GM18907 (cell line): ENCODE results near the gene CPNE1.
A peak's percentile ranks its signal among the peaks of the same experiment; 100 is the strongest.
"Not testable (repeated sequence)": the region's sequence is repeated elsewhere in the genome, so short reads cannot be mapped to it uniquely, and the experiment has no call there.

ENCODE experiments used
- ATAC-seq: cut with Tn5 transposase; IDR thresholded peaks from one replicate; pipeline ENCODE4 v1.9.1; 2021; ENCODE audit warnings: mild to moderate bottlenecking, moderate library complexity; ENCODE audit not compliant: unreplicated experiment

CPNE1 gene

GRCh38 chr20:35698298-35699126 is 33.8 kb upstream of the CPNE1 start:
- ATAC-seq = peak; percentile 28

DNA sequence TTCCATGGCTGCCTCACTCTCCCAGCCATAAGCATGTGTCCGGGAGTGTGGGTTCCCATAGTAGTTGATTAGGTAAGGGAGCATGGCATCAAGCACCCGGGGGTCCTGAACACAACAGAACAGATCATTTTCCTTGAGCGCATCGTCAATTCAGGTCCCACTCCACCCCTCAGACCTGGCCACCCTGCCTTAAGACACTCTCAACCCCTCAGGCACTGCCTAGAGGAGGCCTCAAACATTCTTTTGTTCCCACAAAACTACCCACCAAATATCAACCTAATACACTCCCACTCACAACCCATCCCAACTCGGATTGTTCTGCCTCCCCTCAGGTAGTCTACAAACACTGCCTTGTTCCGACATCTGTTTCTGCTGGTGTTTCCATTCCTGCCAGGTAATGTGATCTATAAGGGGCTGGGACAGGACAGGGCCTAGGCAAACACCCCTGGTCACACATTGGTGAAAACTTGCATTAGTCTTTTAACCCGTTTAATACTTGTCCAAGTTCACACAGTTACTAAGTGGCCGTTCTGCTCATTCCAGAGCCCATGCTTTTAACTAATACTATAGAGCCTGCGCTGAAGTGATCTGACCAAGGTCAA is 33.1 kb upstream of the CPNE1 start:
- ATAC-seq = no peak

DNA sequence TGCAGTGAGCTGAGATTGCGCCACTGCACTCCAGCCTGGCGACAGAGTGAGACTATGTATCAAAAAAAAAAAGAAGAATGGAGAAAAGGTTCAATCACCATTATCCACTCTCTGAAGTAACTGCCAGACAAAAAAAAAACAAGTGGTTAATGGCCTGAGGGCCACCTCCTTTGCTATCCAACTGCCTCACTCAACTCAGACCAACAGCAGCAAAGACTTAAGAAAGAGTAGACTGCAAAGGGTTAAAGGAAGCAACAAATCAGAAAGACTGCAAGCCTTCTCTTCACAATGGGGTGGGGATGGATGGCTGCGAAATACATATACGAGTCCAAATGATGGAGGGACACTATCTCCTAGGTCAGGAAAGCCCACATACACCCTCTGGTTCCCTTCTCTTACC is 31.3 kb upstream of the CPNE1 start:
- ATAC-seq = no peak

GRCh38 chr20:35695245-35695749 is 30.6 kb upstream of the CPNE1 start:
- ATAC-seq = no peak

DNA sequence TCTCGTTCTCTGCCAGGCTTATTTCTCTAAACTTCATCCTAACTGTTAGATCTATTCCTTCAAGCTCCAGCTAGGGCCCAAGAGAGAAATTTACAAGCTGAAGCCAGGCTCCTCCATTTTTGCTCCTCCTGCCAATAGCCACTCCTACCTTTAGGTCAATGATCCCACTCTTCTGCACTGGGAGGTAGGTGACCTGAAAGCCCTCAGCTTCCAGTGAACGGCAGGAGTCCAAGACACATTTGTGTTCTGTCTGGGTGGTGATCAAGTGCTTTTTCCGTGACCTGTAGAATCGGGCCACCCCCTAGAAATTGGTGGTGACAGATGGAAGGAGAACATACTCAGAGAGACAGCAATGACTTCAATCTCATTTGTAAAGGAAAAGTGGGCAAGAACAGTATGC is 25.6 kb upstream of the CPNE1 start:
- no peak for ATAC-seq

DNA sequence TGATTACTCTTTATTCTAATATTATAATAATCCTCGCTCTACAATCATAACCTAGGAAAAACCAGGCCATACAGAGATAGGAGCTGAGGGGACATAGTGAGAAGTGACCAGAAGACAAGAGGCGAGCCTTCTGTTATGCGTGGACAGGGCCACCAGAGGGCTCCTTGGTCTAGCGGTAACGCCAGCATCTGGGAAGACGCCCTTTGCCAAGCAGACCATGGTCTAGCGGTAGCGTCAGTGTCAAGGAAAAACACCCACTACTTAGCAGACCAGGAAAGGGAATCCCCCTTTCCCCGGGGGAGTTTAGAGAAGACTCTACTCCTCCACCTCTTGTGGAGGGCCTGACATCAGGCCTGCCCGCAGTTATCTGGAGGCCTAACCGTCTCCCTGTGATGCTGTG is 22.2 kb upstream of the CPNE1 start:
- not testable (repeated sequence) for ATAC-seq

GRCh38 chr20:35685368-35685767 is 20.7 kb upstream of the CPNE1 start:
- ATAC-seq = not testable (repeated sequence)

DNA sequence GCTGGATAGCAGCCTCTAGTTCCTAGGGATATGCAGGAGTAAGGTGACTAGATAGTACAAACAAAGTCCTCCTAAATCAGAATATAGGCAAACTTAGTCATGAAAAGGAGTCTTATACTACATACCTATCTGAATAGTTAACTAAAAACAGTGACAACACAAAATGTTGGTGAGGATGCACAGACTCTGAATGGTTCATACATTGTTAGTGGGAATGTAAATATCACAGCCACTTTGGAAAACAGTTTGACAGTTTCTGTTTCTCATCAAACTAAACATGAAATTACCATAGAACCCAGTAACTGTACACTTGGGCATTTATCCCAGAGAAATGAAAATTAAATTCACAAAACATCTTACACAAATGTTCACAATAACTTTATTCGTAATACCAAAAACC is 17.3 kb upstream of the CPNE1 start:
- no peak for ATAC-seq

GRCh38 chr20:35680452-35681183 is 15.9 kb upstream of the CPNE1 start:
- no peak for ATAC-seq

DNA sequence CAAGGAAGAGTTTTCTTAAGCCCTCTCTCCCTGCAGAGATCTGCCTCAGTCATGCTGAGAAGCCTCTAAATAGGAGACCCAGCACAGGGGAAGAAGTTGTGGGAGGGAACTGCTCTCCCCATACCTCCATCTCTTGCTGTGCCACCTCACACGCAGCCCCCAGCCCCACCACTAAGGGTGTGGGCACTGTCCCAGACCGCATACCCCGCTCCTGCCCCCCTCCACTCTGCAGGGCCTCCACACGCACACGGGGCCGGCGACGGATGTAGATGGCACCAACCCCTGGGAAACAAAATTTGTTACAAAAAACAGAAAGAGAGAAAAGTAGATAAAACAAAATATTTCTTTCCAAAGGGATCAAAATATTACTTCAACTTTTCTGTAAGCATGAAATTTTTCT is 10.2 kb upstream of the CPNE1 start:
- ATAC-seq = no peak

DNA sequence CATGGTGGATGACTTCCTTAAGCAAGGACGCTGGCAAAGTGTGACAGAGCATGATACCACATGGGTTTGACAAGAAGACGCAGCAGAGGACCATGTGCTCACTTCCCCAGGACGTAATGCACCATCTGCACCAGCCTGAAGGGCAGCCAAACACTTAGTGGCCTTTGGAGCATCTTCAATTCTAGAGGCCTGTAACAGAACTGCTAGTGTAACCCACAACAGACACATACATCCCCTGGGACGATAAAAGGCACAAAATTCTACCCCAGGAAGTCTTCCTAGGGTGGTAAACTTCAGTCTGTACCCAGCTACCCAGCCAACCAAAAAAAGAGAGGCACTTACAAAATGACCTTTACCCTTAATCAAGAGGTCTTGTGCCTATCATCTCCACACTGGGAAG is 9.2 kb upstream of the CPNE1 start:
- ATAC-seq = no peak

GRCh38 chr20:35669681-35670080 is 5.0 kb upstream of the CPNE1 start:
- no peak for ATAC-seq

DNA sequence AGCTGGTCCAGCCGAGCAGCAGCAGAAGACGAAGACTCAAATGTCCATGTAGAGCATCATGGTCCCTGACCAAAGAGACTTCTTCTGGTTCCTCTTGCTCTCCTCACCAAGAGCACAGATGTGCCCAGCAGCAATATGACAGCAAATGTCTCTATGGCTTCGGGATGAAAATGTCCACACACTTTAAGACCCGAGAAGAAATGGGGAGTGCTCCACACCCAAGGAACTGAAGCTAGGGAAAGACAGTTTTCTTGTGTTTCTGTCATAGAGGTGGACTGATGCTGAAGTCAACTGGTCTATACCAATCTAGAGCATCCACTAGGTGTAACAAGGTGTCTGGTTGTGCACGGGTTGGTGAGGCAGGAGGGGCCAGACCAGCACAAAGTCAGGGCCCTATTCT is 4.5 kb upstream of the CPNE1 start:
- no peak for ATAC-seq

- no peak for ATAC-seq
These were observed 1.2 kb upstream of the CPNE1 start for GRCh38 chr20:35665949-35666288.

- ATAC-seq = peak; percentile 35
These were observed 909 bp downstream of the CPNE1 start for GRCh38 chr20:35663516-35664465.

- ATAC-seq = no peak
These were observed 2.1 kb downstream of the CPNE1 start for GRCh38 chr20:35662551-35662950.

DNA sequence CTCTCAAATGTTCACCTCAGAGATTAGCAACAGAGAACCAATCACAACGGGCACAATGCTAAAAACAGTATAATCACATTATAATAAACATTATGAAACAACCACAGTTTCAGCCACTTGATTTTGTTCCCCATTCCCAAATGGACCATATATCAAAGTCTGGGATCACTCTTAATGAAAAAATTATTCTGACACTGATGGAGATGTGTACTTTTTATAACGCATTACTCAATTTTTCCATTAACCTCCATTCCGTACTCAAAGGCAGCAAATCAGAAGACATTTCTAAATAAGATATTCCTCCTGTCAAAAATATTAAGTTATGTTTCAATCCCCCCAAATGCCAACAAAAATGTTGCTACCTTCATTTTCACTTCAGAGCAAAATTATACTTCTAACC is 2.8 kb downstream of the CPNE1 start:
- no peak for ATAC-seq

DNA sequence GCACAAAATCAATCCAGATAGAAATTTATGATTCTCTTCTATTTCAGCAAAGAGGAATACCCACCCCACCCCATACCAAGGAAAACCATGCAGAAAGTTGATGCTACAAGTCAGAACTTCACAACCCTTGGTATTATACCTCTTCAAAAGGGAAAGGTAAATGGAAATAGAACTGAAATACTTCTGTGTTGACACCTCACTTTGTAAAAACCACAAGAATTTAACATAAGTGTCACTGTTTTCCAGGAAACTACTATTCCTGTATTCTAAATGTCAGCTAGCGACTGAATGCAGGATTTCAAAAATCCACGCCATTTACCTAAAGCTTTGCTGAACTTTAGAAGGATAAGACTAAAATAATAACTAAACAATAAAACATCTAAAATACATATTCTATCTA is 3.6 kb downstream of the CPNE1 start:
- ATAC-seq = no peak

GRCh38 chr20:35660122-35660937 is 4.4 kb downstream of the CPNE1 start:
- no peak for ATAC-seq

DNA sequence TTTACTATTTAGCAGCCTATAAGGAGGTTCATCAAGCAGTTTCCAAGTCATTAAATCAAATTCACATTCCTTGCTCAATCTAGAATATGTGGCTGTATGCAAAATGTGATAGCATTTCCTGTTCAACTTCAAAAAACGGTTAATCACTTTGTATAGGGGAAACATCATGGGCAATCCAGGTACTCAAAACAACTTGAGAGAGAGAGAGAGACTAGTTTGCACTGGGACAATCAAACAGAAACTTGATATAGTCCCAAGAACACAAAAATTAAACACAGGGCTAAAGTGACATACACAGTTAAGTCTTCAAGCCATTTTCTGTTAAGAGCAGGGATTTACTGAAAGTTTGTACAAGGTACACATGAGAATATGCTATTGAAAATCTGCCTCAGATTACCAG is 7.4 kb downstream of the CPNE1 start:
- ATAC-seq = no peak
